Activated naive CD8-positive, alpha-beta T cell treated with anti-CD3 and anti-CD28 coated beads, Interleukin-2, amount 50 U/mL, for 24 hours (primary cell): ENCODE data around the gene COX7A1.
"Not testable (repeated sequence)": the region's sequence is repeated elsewhere in the genome, so short reads cannot be mapped to it uniquely, and the experiment has no call there.

Source experiments
- ATAC-seq: fragments of 150-1000 bp; cut with Tn5 transposase; one replicate; pipeline ENCODE4 v1.10.0; 2021
- DNase-seq: peaks from one replicate; pipeline ENCODE4 v3.0.0; 2021
- H3K27ac Mint-ChIP-seq: one replicate; pipeline ENCODE4 v1.8.0; 2021; ENCODE audit warnings: mild to moderate bottlenecking, mixed read lengths
- H3K27me3 Mint-ChIP-seq: one replicate; pipeline ENCODE4 v1.8.0; 2021; ENCODE audit warnings: mixed read lengths
- H3K36me3 Mint-ChIP-seq: one replicate; pipeline ENCODE4 v1.8.0; 2021; ENCODE audit warnings: low read depth, mixed read lengths
- H3K4me1 Mint-ChIP-seq: one replicate; pipeline ENCODE4 v1.8.0; 2021; ENCODE audit warnings: mixed read lengths
- H3K4me3 Mint-ChIP-seq: one replicate; pipeline ENCODE4 v1.8.0; 2021; ENCODE audit warnings: mild to moderate bottlenecking, moderate library complexity, mixed read lengths
- H3K9me3 Mint-ChIP-seq: one replicate; pipeline ENCODE4 v1.8.0; 2021; ENCODE audit warnings: mixed read lengths

The COX7A1 gene

GRCh38 chr19:36152019-36152351, 262 bp downstream of the COX7A1 start:
- Mint-ChIP-seq H3K27ac (no peak overlapping the region), H3K4me1 (no peaks in the 10 kb centered on the region), H3K9me3 (no peaks in the 10 kb centered on the region), H3K27me3 (no peaks in the 10 kb centered on the region), H3K36me3 (peaks cover 16% of the 10 kb centered on the region), H3K4me3 (no peak overlapping the region)
- no peak for DNase-seq
- ATAC-seq, result no peak

- Mint-ChIP-seq H3K9me3 (no peaks in the 10 kb centered on the region), H3K27me3 (no peaks in the 10 kb centered on the region), H3K27ac (no peak overlapping the region), H3K4me3 (no peak overlapping the region), H3K4me1 (no peaks in the 10 kb centered on the region), H3K36me3 (peaks cover 21% of the 10 kb centered on the region)
- DNase-seq (no peak), ATAC-seq (no peak)
Measured at GRCh38 chr19:36151144-36152018, 866 bp downstream of the COX7A1 start.

GRCh38 chr19:36150586-36150985, 1.7 kb downstream of the COX7A1 start:
- Mint-ChIP-seq H3K9me3 (no peaks in the 10 kb centered on the region), H3K27me3 (no peaks in the 10 kb centered on the region), H3K4me1 (no peaks in the 10 kb centered on the region), H3K4me3 (no peak overlapping the region), H3K36me3 (peaks cover 29% of the 10 kb centered on the region), H3K27ac (no peak overlapping the region)
- no peak for DNase-seq
- ATAC-seq, result no peak

GRCh38 chr19:36149673-36150406, 2.4 kb downstream of the COX7A1 start:
- Mint-ChIP-seq H3K27me3 (no peaks in the 10 kb centered on the region), H3K4me3 (no peak overlapping the region), H3K4me1 (no peaks in the 10 kb centered on the region), H3K9me3 (no peaks in the 10 kb centered on the region), H3K27ac (no peak overlapping the region), H3K36me3 (peaks cover 31% of the 10 kb centered on the region)
- ATAC-seq (peak; percentile 10), DNase-seq (no peak)

- Mint-ChIP-seq H3K27me3 (no peaks in the 10 kb centered on the region), H3K4me1 (peaks cover 11% of the 10 kb centered on the region), H3K27ac (no peak overlapping the region), H3K4me3 (no peak overlapping the region), H3K9me3 (no peaks in the 10 kb centered on the region), H3K36me3 (peaks cover 40% of the 10 kb centered on the region)
- DNase-seq (no peak), ATAC-seq (no peak)
Measured at GRCh38 chr19:36144624-36145023, 7.6 kb downstream of the COX7A1 start.

GRCh38 chr19:36142496-36142895, 9.8 kb downstream of the COX7A1 start:
- no peak for ATAC-seq
- H3K4me1 Mint-ChIP-seq, result peaks cover 13% of the 10 kb centered on the region
- peaks cover 35% of the 10 kb centered on the region for H3K36me3 Mint-ChIP-seq
- peak overlapping the region; percentile 52 for H3K27ac Mint-ChIP-seq
- no peak overlapping the region for H3K4me3 Mint-ChIP-seq
- no peaks in the 10 kb centered on the region for H3K27me3 Mint-ChIP-seq
- DNase-seq, result no peak
- no peaks in the 10 kb centered on the region for H3K9me3 Mint-ChIP-seq

- Mint-ChIP-seq H3K27ac (peak overlapping the region; percentile 52), H3K4me1 (peaks cover 13% of the 10 kb centered on the region), H3K4me3 (peak overlapping the region; percentile 22), H3K36me3 (peaks cover 33% of the 10 kb centered on the region), H3K27me3 (no peaks in the 10 kb centered on the region), H3K9me3 (no peaks in the 10 kb centered on the region)
- ATAC-seq, result no peak
- DNase-seq, result no peak
Measured at GRCh38 chr19:36142046-36142445, 10.2 kb downstream of the COX7A1 start.

GRCh38 chr19:36141039-36141927, 11.0 kb downstream of the COX7A1 start:
- Mint-ChIP-seq H3K9me3 (no peaks in the 10 kb centered on the region), H3K4me3 (peak overlapping the region; percentile 94), H3K27me3 (no peaks in the 10 kb centered on the region), H3K4me1 (peaks cover 18% of the 10 kb centered on the region), H3K27ac (peak overlapping the region; percentile 95), H3K36me3 (peaks cover 26% of the 10 kb centered on the region)
- peak; percentile 90 for DNase-seq
- peak; percentile 59 for ATAC-seq

- H3K27ac Mint-ChIP-seq, result peak overlapping the region; percentile 95
- peak; percentile 66 for DNase-seq
- peaks cover 18% of the 10 kb centered on the region for H3K36me3 Mint-ChIP-seq
- H3K27me3 Mint-ChIP-seq, result no peaks in the 10 kb centered on the region
- peak overlapping the region; percentile 94 for H3K4me3 Mint-ChIP-seq
- H3K4me1 Mint-ChIP-seq, result peaks cover 18% of the 10 kb centered on the region
- no peaks in the 10 kb centered on the region for H3K9me3 Mint-ChIP-seq
- ATAC-seq, result peak; percentile 26
Measured at GRCh38 chr19:36140304-36141038, 11.8 kb downstream of the COX7A1 start.

GRCh38 chr19:36139473-36140303, 12.6 kb downstream of the COX7A1 start, which contains the start of gene CAPNS1:
TSS of gene CAPNS1 (plus strand) at chr19:36140066. CDS start at chr19:36141012, 946 bp downstream.
- ATAC-seq (peak; percentile 80), DNase-seq (peak; percentile 98)
- Mint-ChIP-seq H3K27me3 (no peaks in the 10 kb centered on the region), H3K9me3 (no peaks in the 10 kb centered on the region), H3K27ac (peak within 1 kb of the TSS; percentile 95), H3K4me3 (peak within 1 kb of the TSS; percentile 94), H3K4me1 (peaks cover 18% of the 10 kb centered on the region), H3K36me3 (peaks cover 18% of the 10 kb centered on the region)

- Mint-ChIP-seq H3K4me1 (peaks cover 18% of the 10 kb centered on the region), H3K27ac (peak overlapping the region; percentile 95), H3K36me3 (peaks cover 18% of the 10 kb centered on the region), H3K27me3 (no peaks in the 10 kb centered on the region), H3K9me3 (no peaks in the 10 kb centered on the region), H3K4me3 (peak overlapping the region; percentile 94)
- ATAC-seq (no peak), DNase-seq (no peak)
Measured at GRCh38 chr19:36139120-36139472, 13.2 kb downstream of the COX7A1 start.

GRCh38 chr19:36136964-36137686, 15.1 kb downstream of the COX7A1 start:
- no peak overlapping the region for H3K4me3 Mint-ChIP-seq

GRCh38 chr19:36134867-36135266, 17.4 kb downstream of the COX7A1 start:
- not testable (repeated sequence) for H3K27ac Mint-ChIP-seq, H3K9me3 Mint-ChIP-seq, ATAC-seq, H3K36me3 Mint-ChIP-seq, H3K4me3 Mint-ChIP-seq, H3K27me3 Mint-ChIP-seq, DNase-seq
- H3K4me1 Mint-ChIP-seq, result peaks cover 24% of the 10 kb centered on the region

More at GRCh38 chr19:36136964-36137686, 15.1 kb downstream of the COX7A1 start:
- Mint-ChIP-seq H3K9me3 (no peaks in the 10 kb centered on the region), H3K4me1 (peaks cover 27% of the 10 kb centered on the region), H3K27me3 (no peaks in the 10 kb centered on the region), H3K27ac (peak overlapping the region; percentile 22), H3K36me3 (peaks cover 9% of the 10 kb centered on the region)
- DNase-seq (no peak), ATAC-seq (no peak)
